ENCODE results near the gene CCDC178.

The CCDC178 gene

DNA sequence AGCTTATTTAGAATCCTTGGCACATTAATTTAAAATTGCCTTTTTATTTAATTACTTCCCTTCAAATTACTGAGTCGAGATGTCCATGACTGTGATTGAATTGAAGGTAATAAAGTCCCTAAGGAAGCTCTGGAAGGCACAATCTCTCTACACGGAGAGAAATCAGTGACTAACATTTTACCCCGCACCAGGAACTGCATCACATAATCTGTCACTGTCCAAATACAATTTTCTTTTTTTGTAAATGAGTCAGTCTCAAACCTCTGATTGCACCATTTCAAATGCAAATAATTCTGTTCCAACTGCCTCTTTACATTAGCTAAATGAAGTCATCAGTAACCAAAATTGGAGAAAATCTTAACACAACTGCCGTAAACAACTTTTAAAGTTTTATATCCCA is 311.9 kb downstream of the CCDC178 start:
- no peak for DNase-seq (ENCODE audit: low spot score)

DNA sequence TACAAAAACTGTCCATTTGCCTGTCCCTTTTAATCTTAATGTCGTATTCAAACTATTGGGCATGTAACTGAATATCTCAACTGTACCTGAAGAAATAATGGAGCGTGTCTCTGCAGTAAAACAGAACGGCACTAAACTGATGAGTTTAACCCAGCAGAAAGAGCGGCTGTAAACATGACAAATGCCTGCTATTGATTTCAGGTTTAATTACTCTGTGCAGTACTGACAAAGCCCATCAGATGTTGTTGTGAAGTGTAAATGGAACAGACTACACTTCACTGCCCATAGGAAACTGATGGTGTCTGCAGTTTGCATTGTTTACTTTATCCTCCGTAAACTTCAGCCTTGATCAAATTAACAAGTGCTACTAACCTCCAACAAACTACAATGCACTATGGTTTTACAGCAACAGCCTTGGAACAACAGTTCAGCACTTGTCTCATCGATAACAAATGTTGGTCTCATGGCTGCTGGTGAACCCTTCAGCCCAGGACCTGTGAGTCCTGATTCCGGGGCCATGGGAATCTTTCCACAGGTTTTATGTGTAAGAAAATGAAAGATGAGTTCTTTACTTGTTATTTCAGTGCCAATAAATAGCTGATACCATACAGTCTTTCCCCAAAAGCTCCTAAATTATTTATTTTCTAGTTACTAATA is 316.5 kb downstream of the CCDC178 start:
- no peak for DNase-seq (ENCODE audit: low spot score)

- DNase-seq (ENCODE audit: low spot score): peak; percentile 73
These were observed 324.1 kb downstream of the CCDC178 start for GRCh38 chr18:33116376-33116775.

DNA sequence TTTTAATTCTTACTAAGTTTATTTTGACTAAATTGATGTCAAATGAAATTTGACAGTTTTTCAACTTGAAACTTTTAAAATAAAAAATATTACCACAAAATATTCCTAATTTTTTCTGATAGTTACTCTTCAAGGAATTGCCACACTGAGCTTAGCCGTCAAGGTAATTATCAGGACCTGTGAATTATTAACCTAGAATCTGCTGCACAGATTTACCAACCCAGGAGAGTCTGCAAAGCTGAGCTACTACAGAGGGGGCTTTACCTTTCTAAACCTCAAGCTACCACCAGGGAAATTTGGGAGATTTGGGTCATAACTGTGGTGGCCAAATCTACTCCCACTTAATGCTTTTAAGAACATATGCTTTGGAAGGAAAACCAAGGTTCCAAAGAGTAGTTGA is 324.6 kb downstream of the CCDC178 start:
- no peak for DNase-seq (ENCODE audit: low spot score)

GRCh38 chr18:33115476-33115875 is 325.0 kb downstream of the CCDC178 start:
- DNase-seq (ENCODE audit: low spot score): no peak

GRCh38 chr18:33114749-33115148 is 325.8 kb downstream of the CCDC178 start:
- no peak for DNase-seq (ENCODE audit: low spot score)

- DNase-seq (ENCODE audit: low spot score): no peak
These were observed 327.1 kb downstream of the CCDC178 start for GRCh38 chr18:33113416-33113815.

- no peak for DNase-seq (ENCODE audit: low spot score)
These were observed 333.0 kb downstream of the CCDC178 start for GRCh38 chr18:33107511-33107910.

GRCh38 chr18:33101316-33101715 is 339.2 kb downstream of the CCDC178 start:
- DNase-seq (ENCODE audit: low spot score): no peak

GRCh38 chr18:33099626-33100025 is 340.9 kb downstream of the CCDC178 start:
- DNase-seq (ENCODE audit: low spot score): no peak

DNA sequence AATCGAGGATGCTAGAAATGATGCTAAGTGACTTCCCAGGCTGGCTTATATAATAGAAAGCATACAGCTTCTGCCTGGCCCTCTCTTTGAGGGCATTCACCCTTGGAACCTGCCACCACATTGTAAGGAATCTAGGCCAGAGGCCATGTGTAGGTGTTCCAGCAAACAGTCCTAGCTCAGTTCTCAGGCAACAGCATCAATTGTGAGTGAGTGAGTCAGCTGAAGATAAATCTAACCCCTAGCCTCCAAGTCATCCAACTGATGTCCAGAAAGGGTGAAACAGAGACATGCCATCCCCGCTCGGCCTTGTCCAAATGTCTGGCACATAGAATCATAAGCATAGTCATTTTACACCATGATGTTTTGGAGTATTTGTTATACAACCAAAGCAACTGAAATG is 343.4 kb downstream of the CCDC178 start:
- no peak for DNase-seq (ENCODE audit: low spot score)

GRCh38 chr18:33090461-33090860 is 350.1 kb downstream of the CCDC178 start:
- no peak for DNase-seq (ENCODE audit: low spot score)

- DNase-seq (ENCODE audit: low spot score): no peak
These were observed 363.9 kb downstream of the CCDC178 start for GRCh38 chr18:33076601-33077000.

- no peak for DNase-seq (ENCODE audit: low spot score)
These were observed 366.4 kb downstream of the CCDC178 start for GRCh38 chr18:33074125-33074524.

- no peak for DNase-seq (ENCODE audit: low spot score)
These were observed 377.6 kb downstream of the CCDC178 start for GRCh38 chr18:33062834-33063364.

DNA sequence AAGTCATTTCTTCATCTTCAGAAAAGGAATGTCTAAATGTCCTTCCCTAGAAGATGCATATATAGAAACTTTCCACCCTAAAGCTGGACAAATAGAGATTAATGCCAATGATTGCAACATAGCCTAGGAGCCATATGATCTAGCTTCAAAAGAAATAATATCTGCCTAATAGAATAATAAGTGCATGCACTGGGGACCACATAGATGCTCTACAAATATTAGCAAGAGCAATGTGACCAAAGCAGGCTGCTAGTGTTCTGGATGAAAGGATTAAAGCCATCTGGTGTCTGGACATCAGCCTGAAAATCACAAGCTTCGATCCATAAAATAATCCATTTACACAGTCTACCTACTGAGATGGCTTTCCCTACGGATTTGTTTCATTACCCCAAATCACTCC is 387.6 kb downstream of the CCDC178 start:
- DNase-seq (ENCODE audit: low spot score): no peak

DNA sequence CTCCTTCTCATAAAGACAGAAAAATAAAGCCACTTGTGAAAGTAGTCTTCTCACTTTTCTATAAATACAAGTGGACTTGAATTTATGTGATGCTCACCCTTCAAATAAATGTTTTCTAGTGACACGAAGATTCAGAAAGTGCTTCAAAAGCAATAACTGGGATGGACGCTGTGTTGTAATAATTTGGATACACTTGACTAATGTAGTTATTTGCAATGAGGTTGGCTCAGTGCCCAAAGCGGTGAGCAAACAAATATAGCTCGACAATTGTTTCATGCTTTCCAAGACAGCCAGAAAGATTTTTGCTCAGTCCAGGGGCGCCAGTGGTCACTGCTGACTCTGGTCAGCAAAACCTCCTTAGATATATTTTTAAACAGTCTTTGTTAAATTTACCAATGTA is 389.1 kb downstream of the CCDC178 start:
- DNase-seq (ENCODE audit: low spot score): no peak

- DNase-seq (ENCODE audit: low spot score): no peak
These were observed 400.3 kb downstream of the CCDC178 start for GRCh38 chr18:33040213-33040612.

DNA sequence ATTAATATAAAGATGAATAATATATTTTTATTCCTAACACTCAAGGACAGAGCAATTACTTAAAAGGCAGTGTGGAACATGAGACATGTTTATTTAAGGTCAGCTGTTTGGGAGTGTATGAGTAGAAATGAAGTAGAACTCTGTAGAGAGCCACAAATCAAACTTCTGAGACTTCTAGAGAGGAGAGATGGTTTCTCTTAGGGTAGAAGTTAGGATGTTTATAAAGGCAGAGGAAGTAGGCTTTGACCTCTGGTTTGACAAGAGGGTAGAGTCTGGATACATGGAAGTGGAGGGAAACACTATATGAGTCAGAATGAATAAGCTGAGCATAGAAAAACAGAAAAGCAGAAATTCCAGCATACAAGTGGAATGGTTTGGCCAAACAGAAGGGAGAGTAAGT is 405.6 kb downstream of the CCDC178 start:
- no peak for DNase-seq (ENCODE audit: low spot score)

DNA sequence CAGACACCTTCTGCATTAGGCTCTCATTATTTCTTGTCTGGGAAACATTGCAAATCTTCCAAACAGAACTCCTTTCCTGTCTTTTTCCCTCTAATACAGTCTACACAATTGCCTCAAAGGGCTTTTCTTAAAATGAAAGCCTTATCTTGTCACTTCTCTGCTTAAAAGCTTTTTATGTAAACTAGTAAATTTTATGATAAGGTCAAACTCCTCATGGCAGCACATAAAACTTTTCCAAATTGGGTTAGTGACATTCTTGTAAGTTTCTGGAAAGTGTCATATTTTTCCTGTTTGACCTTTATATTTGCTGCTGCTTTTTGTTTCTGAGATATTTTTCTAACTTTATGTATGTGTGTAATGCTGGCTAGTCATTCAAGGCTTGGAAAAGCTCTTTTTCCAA is 406.3 kb downstream of the CCDC178 start:
- no peak for DNase-seq (ENCODE audit: low spot score)

DNA sequence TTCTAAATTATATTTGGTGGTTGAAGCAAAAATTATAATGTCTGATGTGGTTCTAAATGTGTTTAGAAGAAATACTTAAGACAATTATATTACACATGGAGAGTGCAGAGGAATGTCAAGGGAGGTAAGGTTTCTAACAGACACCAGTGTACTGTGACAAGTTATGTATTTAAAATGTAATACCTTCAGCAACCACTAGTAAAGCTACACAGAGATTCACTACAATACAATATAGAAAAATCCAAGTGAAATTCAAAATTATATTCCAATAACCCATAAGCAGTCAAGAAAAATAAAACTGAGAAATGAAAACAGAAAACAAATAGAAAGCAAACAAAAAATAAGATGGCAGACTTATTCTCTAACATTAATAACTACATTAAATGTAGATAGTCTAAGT is 418.2 kb downstream of the CCDC178 start:
- no peak for DNase-seq (ENCODE audit: low spot score)

- no peak for DNase-seq (ENCODE audit: low spot score)
These were observed 419.6 kb downstream of the CCDC178 start for GRCh38 chr18:33020877-33021276.

- peak; percentile 27 for DNase-seq (ENCODE audit: low spot score)
These were observed 426.3 kb downstream of the CCDC178 start for GRCh38 chr18:33014060-33014796.

DNA sequence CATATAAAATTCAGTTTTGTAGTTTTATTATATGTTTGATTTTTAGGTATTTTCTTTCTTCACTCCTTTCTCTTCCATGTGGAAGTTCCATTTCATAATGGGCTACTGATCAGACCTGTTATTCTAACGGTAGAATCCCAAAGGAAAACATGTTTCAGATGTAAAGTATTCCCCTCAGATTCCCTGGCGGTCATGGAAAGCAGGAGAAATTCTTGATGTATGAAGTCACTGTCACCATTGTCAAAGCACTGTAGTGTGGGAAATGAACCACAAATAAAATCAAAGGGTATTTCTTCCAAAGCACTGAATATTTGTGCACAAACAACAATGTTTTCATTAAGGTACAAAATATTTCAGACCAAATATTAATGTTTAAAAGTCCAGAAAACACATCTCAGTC is 430.4 kb downstream of the CCDC178 start:
- no peak for DNase-seq (ENCODE audit: low spot score)
